OCI-LY3 (cell line): Measurements from ENCODE around the gene TJP3.

Source experiments
- H2AFZ ChIP-seq: fragments of 200-600, 300-600 bp; shearing (Covaris generic); 2 replicates; pipeline ENCODE4 v1.6.0; 2014; ENCODE audit warnings: antibody characterized with exemption, low read depth, low read length
- H3K27ac ChIP-seq: fragments of 200-600, 300-600 bp; sonication (generic); 2 replicates; pipeline ENCODE4 v1.5.1; 2014; ENCODE audit warnings: mild to moderate bottlenecking, low read length, moderate library complexity, mixed read lengths
- H3K27me3 ChIP-seq: fragments of 200-600, 300-600 bp; sonication (generic); 2 replicates; pipeline ENCODE4 v1.6.1; 2014; ENCODE audit warnings: low read depth, low read length, mixed read lengths
- H3K36me3 ChIP-seq: fragments of 200-600, 300-600 bp; sonication (generic); replicated peaks from 2 replicates; pipeline ENCODE3; 2014; ENCODE audit warnings: low read depth, low read length, mixed read lengths
- H3K4me1 ChIP-seq: fragments of 300-600, 200-600 bp; sonication (generic); 2 replicates; pipeline ENCODE4 v1.6.1; 2014; ENCODE audit warnings: low read length, mixed read lengths
- H3K4me2 ChIP-seq: fragments of 200-600, 300-600 bp; sonication (generic); 2 replicates; pipeline ENCODE4 v1.6.1; 2014; ENCODE audit warnings: low read length, mixed read lengths
- H3K4me3 ChIP-seq: fragments of 300-600, 200-600 bp; sonication (generic); 2 replicates; pipeline ENCODE4 v1.5.1; 2014; ENCODE audit warnings: antibody characterized with exemption, mild to moderate bottlenecking, low read length, moderate library complexity
- H3K79me2 ChIP-seq: fragments of 300-600, 200-600 bp; shearing (Covaris generic); 2 replicates; pipeline ENCODE4 v1.6.1; 2014; ENCODE audit warnings: mild to moderate bottlenecking, low read length, mixed read lengths
- H3K9ac ChIP-seq: fragments of 300-600, 200-600 bp; shearing (Covaris generic); 2 replicates; pipeline ENCODE4 v1.6.0; 2014; ENCODE audit warnings: mild to moderate bottlenecking, low read length, moderate library complexity
- H3K9me3 ChIP-seq: fragments of 200-600, 300-600 bp; shearing (Covaris generic); 2 replicates; pipeline ENCODE4 v1.6.1; 2014; ENCODE audit warnings: low read length, mixed read lengths; ENCODE audit not compliant: insufficient read depth
- H4K20me1 ChIP-seq: fragments of 200-600, 300-600 bp; sonication (generic); 2 replicates; pipeline ENCODE4 v1.6.1; 2016; ENCODE audit warnings: low read length, mixed read lengths; ENCODE audit not compliant: insufficient read depth
- EZH2phosphoT487 ChIP-seq: fragments of 200-600 bp; shearing (Covaris generic); IDR thresholded peaks from 2 replicates; pipeline ENCODE4 v1.6.1; 2018; ENCODE audit warnings: antibody characterized with exemption, mixed run types, low read depth
- TF ChIP-seq, protein P1 (sequence below): fragments of 200-600, 300-600 bp; sonication (generic); IDR thresholded peaks from 2 replicates; pipeline ENCODE4 v1.5.1; 2014; ENCODE audit warnings: antibody characterized with exemption, low read length, low read depth

The TJP3 gene

DNA sequence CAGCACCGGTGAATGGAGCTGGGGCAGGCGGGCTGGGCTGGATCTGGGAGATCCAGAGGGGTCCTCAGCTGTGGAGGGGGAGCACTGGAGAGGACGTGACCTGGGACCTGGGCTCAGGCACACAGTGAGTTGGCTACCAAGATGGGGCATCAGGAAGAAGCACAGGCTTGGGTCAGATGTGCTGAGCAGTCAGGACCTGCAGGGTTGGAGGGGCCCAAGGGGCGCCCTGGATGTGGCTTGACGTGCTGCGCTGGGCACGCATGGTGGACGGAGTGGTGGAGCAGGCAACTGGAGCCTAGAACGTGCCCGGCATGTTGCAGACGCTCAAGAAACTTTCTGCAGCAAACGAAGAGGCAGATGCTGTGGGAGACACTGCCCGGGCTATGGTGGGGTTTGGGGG lies 28.6 kb upstream of the TJP3 start:
- Histone ChIP-seq H2AFZ (no peak overlapping the region), H3K4me1 (peaks cover 6% of the 10 kb centered on the region; the same call in 1 of the 2 replicates), H3K9me3 (peaks cover 5% of the 10 kb centered on the region; the same call in 1 of the 2 replicates), H3K9ac (no peak overlapping the region), H3K79me2 (peaks cover 38% of the 10 kb centered on the region), H4K20me1 (peaks cover 72% of the 10 kb centered on the region), H3K4me2 (no peak overlapping the region), H3K36me3 (peaks cover 26% of the 10 kb centered on the region), H3K27me3 (no peaks in the 10 kb centered on the region), H3K4me3 (no peak overlapping the region), H3K27ac (no peak overlapping the region)
- TF ChIP-seq, protein P1, sequence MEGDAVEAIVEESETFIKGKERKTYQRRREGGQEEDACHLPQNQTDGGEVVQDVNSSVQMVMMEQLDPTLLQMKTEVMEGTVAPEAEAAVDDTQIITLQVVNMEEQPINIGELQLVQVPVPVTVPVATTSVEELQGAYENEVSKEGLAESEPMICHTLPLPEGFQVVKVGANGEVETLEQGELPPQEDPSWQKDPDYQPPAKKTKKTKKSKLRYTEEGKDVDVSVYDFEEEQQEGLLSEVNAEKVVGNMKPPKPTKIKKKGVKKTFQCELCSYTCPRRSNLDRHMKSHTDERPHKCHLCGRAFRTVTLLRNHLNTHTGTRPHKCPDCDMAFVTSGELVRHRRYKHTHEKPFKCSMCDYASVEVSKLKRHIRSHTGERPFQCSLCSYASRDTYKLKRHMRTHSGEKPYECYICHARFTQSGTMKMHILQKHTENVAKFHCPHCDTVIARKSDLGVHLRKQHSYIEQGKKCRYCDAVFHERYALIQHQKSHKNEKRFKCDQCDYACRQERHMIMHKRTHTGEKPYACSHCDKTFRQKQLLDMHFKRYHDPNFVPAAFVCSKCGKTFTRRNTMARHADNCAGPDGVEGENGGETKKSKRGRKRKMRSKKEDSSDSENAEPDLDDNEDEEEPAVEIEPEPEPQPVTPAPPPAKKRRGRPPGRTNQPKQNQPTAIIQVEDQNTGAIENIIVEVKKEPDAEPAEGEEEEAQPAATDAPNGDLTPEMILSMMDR = no peak
- no peak for TF ChIP-seq EZH2phosphoT487

- Histone ChIP-seq H3K4me1 (peaks cover 6% of the 10 kb centered on the region; the same call in 1 of the 2 replicates), H3K9ac (no peak overlapping the region), H3K4me2 (no peak overlapping the region), H3K27ac (no peak overlapping the region), H2AFZ (no peak overlapping the region), H3K27me3 (no peaks in the 10 kb centered on the region), H3K79me2 (peaks cover 37% of the 10 kb centered on the region), H3K36me3 (peaks cover 30% of the 10 kb centered on the region), H4K20me1 (peaks cover 61% of the 10 kb centered on the region), H3K9me3 (peaks cover 10% of the 10 kb centered on the region; the same call in 1 of the 2 replicates), H3K4me3 (no peak overlapping the region)
- TF ChIP-seq EZH2phosphoT487 = no peak
- TF ChIP-seq, protein P1 = no peak
Observed at GRCh38 chr19:3680939-3681338, 27.2 kb upstream of the TJP3 start.

DNA sequence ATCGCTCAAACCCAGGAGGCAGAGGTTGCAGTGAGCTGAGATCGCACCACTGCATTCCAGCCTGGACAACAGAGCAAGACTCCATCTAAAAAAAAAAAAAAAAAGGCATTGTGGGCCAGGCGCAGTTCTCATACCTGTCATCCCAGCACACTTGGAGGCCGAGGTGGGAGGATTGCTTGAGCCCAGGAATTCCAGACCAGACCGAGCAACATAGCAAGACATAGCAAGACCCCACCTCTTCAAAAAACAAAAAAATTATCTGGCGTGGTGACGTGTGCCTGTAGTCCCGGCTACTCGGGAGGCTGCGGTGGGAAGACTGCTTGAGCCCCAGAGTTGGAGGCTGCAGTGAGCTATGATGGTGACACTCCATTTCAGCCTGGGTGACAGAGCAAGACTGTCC lies 25.9 kb upstream of the TJP3 start:
- Histone ChIP-seq H3K79me2 (peaks cover 43% of the 10 kb centered on the region), H3K27me3 (no peaks in the 10 kb centered on the region)

GRCh38 chr19:3682741-3683404 lies 25.3 kb upstream of the TJP3 start:
- H3K4me3 ChIP-seq = no peak overlapping the region
- peaks cover 31% of the 10 kb centered on the region for H3K36me3 ChIP-seq
- TF ChIP-seq EZH2phosphoT487 = no peak
- TF ChIP-seq, protein P1 = no peak
- H3K4me1 ChIP-seq = peaks cover 13% of the 10 kb centered on the region; the same call in 1 of the 2 replicates
- no peak overlapping the region for H2AFZ ChIP-seq
- H3K79me2 ChIP-seq = peaks cover 48% of the 10 kb centered on the region
- H3K9me3 ChIP-seq = peaks cover 10% of the 10 kb centered on the region; the same call in 1 of the 2 replicates
- H3K27ac ChIP-seq = no peak overlapping the region
- H3K4me2 ChIP-seq = no peak overlapping the region
- H3K9ac ChIP-seq = no peak overlapping the region
- H4K20me1 ChIP-seq = peaks cover 60% of the 10 kb centered on the region
- no peaks in the 10 kb centered on the region for H3K27me3 ChIP-seq

More for the DNA sequence above, 25.9 kb upstream of the TJP3 start:
- TF ChIP-seq EZH2phosphoT487 = no peak
- TF ChIP-seq, protein P1 = no peak
- Histone ChIP-seq H3K9ac (no peak overlapping the region), H3K4me3 (no peak overlapping the region), H4K20me1 (peaks cover 57% of the 10 kb centered on the region), H3K9me3 (peaks cover 10% of the 10 kb centered on the region; the same call in 1 of the 2 replicates), H3K36me3 (peaks cover 31% of the 10 kb centered on the region), H3K4me2 (no peak overlapping the region), H3K27ac (no peak overlapping the region), H3K4me1 (peaks cover 7% of the 10 kb centered on the region; the same call in 1 of the 2 replicates), H2AFZ (no peak overlapping the region)
